ENCODE results near the gene SLC15A1. TPM values are rescaled to one million over a fixed set of nuclear protein-coding genes. Genes with fewer than 3 reads are reported as not detected.

The SLC15A1 gene
- total and polyA plus RNA-seq, 8 donors, result 0.15 to 9.9 (median 0.19) TPM; not detected in 5

DNA sequence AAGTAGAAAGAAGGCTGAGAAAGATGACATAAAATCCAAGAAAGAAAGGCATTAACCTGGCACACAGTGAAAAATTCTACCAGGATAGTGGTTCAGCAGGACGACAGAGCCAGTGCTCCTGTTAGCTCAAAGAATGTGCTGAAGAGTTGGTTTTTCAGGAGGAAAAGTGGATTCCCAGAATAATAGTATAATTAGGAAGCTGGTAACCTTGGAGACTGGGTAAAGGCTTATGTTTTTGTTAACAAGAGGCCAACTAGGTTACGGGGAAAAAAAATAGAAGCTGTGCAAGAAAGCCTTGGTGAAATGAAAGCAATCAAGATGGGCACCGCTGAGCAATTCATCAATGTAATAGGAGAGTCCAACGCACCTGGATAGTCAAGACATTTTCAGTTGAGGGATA, 54.7 kb downstream of the SLC15A1 start:
- Histone ChIP-seq H3K36me3 (no peaks in the 10 kb centered on the region), H3K9me3 (no peaks in the 10 kb centered on the region), H3K4me1 (no peaks in the 10 kb centered on the region), H3K27ac (no peak overlapping the region), H3K27me3 (peaks cover 0 to 6% (median 0%) of the 10 kb centered on the region in 3 donors), H3K4me3 (no peak overlapping the region)
- 54 to 72% (median 64%) methylated on average over 4 of the region's 4 CpGs for WGBS, 5 donors
- intact Hi-C loops (cut with DNase I; ENCODE audit: low total_unique reads), result no loop called here
- DNase-seq, result peak in 1 of 2 donors; percentile 9
- TF ChIP-seq POLR2AphosphoS5 (IDR thresholded peaks at IDR 0.05) (no peak), POLR2A (IDR thresholded peaks at IDR 0.05) (no peak), EP300 (IDR thresholded peaks at IDR 0.05) (no peak)
- TF ChIP-seq, protein P1, sequence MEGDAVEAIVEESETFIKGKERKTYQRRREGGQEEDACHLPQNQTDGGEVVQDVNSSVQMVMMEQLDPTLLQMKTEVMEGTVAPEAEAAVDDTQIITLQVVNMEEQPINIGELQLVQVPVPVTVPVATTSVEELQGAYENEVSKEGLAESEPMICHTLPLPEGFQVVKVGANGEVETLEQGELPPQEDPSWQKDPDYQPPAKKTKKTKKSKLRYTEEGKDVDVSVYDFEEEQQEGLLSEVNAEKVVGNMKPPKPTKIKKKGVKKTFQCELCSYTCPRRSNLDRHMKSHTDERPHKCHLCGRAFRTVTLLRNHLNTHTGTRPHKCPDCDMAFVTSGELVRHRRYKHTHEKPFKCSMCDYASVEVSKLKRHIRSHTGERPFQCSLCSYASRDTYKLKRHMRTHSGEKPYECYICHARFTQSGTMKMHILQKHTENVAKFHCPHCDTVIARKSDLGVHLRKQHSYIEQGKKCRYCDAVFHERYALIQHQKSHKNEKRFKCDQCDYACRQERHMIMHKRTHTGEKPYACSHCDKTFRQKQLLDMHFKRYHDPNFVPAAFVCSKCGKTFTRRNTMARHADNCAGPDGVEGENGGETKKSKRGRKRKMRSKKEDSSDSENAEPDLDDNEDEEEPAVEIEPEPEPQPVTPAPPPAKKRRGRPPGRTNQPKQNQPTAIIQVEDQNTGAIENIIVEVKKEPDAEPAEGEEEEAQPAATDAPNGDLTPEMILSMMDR (IDR thresholded peaks at IDR 0.05), result no peak

DNA sequence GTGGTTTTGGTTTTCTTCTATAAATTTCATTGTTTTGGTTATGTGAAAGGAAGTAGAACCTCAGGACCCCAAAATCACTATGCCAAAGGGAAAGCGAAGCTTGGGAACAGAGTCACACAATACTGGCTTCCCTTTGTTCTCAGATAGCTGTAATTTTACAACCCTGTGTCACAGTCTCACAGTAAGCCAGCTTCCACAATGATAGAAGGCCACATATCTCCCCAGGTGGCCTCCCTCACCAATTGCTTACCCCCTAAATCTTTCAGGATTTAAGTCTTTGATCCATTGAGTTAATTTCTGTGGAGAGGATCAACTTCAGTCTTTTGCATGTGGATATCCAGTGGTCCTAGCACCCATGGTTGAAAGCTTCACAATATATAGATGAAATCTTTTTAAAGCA, 58.7 kb downstream of the SLC15A1 start:
- TF ChIP-seq POLR2AphosphoS5 (IDR thresholded peaks at IDR 0.05), result no peak
- TF ChIP-seq, protein P1 (IDR thresholded peaks at IDR 0.05), result no peak
- TF ChIP-seq POLR2A (IDR thresholded peaks at IDR 0.05), result no peak
- TF ChIP-seq EP300 (IDR thresholded peaks at IDR 0.05), result no peak
- Histone ChIP-seq H3K36me3 (no peaks in the 10 kb centered on the region), H3K4me1 (no peaks in the 10 kb centered on the region), H3K27me3 (peaks cover 0 to 6% (median 0%) of the 10 kb centered on the region in 3 donors), H3K27ac (no peak overlapping the region), H3K4me3 (no peak overlapping the region), H3K9me3 (no peaks in the 10 kb centered on the region)
- whole genome bisulfite sequencing, 5 donors, result 76 to 93% (median 86%) methylated on average over 1 of the region's 1 CpG
- no peak for DNase-seq
- intact Hi-C loops (cut with DNase I; ENCODE audit: low total_unique reads), result no loop called here

DNA sequence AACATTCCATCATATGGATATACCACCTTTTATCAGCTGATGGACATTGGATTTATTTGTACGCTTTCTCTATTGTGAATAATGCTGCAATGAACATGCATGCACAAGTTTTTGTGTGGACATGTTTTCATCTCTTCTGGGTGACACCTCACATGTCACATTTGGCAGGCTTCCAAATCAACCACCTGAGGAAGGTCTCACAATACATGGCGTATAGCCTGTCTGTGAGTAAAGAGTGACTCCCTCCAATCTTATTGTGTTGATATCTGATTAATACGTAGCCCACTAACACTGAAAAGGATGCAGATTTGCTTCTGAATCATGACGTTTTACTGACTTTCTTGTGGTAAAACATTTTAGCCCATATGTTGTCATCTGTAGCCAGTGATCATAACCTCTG, 61.1 kb downstream of the SLC15A1 start:
- no peak for TF ChIP-seq EP300 (IDR thresholded peaks at IDR 0.05)
- no peak for DNase-seq
- H3K27ac ChIP-seq, result no peak overlapping the region
- no peaks in the 10 kb centered on the region for H3K36me3 ChIP-seq
- no peaks in the 10 kb centered on the region for H3K27me3 ChIP-seq
- H3K4me3 ChIP-seq, result no peak overlapping the region
- 75 to 91% (median 86%) methylated on average over 4 of the region's 4 CpGs for WGBS, 5 donors
- no peaks in the 10 kb centered on the region for H3K4me1 ChIP-seq
- intact Hi-C loops (cut with DNase I; ENCODE audit: low total_unique reads), result no loop called here
- no peaks in the 10 kb centered on the region for H3K9me3 ChIP-seq

DNA sequence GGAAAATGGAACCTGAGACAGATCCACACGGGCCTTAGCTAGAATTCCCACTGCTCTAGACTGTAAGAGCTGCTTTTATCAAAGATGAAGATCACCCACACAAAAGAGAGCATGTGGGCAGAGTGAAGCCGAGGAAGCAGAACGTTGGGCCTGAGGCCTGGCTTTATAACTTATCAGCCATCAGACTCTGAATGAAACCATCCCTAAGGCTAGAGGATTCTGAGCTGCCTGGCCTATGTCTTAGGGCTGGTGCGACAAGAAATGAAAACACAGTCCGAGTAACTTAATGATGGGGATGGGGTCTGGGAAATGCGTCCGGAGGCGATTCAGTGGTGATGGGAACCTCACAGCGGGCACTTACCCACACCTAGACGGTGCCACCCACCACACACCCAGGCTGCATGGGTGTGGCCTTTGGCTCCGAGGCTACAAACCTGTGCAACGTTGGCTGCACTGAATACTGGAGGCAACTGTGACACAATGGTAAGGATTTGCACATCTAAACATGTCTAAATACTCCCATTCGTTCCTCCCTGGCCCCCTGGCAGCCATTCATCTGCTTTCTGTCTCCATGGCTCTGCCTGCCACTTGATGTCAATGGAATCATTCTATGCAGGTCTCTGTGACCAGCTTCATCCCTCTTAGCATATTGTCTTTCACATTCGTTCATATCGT, 62.0 kb downstream of the SLC15A1 start:
- no peak overlapping the region for H3K27ac ChIP-seq
- intact Hi-C loops (cut with DNase I; ENCODE audit: low total_unique reads), result no loop called here
- DNase-seq, result no peak
- H3K4me1 ChIP-seq, result no peaks in the 10 kb centered on the region
- H3K36me3 ChIP-seq, result no peaks in the 10 kb centered on the region
- no peaks in the 10 kb centered on the region for H3K9me3 ChIP-seq
- 82 to 87% (median 83%) methylated on average over 14 to 15 of the region's 15 CpGs for WGBS, 5 donors
- no peak overlapping the region for H3K4me3 ChIP-seq
- no peaks in the 10 kb centered on the region for H3K27me3 ChIP-seq
- no peak for TF ChIP-seq POLR2A (IDR thresholded peaks at IDR 0.05)
- no peak for TF ChIP-seq POLR2AphosphoS5 (IDR thresholded peaks at IDR 0.05)
- TF ChIP-seq, protein P1 (IDR thresholded peaks at IDR 0.05), result no peak
- TF ChIP-seq EP300 (IDR thresholded peaks at IDR 0.05), result no peak

DNA sequence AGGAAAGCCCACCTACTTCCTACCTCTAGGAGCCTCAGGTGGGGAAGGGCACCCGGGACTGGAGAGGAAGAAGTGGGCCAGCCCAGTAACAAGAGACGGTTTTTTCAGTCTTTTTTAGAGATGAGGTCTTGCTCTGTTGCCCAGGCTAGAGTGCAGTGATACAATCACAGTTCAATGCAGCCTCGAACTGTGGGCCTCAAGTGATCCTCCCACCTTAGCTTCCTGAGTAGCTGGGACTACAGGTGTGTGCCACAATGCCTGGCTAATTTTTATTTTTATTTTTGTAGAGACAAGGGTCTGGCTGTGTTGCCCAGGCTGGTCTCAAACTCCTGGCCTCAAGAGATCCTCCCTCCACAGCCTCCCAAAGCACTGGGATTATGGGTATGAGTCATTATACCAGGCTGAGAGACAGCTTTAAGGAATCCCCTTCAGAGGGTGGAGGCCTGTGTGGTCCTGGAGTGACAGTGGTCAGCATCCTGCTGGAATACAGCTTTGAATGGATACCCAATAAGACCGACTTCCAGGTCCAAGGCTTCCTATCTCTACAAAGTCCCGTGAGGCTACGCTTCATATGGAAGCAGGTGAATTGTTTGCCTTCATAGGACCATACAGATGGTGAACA, 63.0 kb downstream of the SLC15A1 start:
- H3K36me3 ChIP-seq, result no peaks in the 10 kb centered on the region
- H3K4me1 ChIP-seq, result no peaks in the 10 kb centered on the region
- intact Hi-C loops (cut with DNase I; ENCODE audit: low total_unique reads), result no loop called here
- H3K27me3 ChIP-seq, result no peaks in the 10 kb centered on the region
- H3K9me3 ChIP-seq, result no peaks in the 10 kb centered on the region
- H3K27ac ChIP-seq, result no peak overlapping the region
- TF ChIP-seq EP300 (IDR thresholded peaks at IDR 0.05) (no peak), POLR2A (IDR thresholded peaks at IDR 0.05) (no peak), POLR2AphosphoS5 (IDR thresholded peaks at IDR 0.05) (no peak)
- TF ChIP-seq, protein P1 (IDR thresholded peaks at IDR 0.05), result no peak
- no peak for DNase-seq
- no peak overlapping the region for H3K4me3 ChIP-seq
- WGBS, 5 donors, result 90 to 94% (median 92%) methylated on average over 6 of the region's 6 CpGs
